Measurements from ENCODE around the gene LUC7L3. TPM values are rescaled to one million over a fixed set of nuclear protein-coding genes. Genes with fewer than 3 reads are reported as not detected.

The LUC7L3 gene
- total and polyA plus RNA-seq, 2 of the 13 experiments (the other 11 are each of a cell fraction or from before 2014, with no cell fraction given) = 108 to 120 TPM

GRCh38 chr17:50798424-50799288 lies 79.3 kb downstream of the LUC7L3 start (continued):
- TF ChIP-seq CEBPG (CRISPR knock-in tag; IDR thresholded peaks at IDR 0.05) (peak; percentile 50), ZNF891 (CRISPR knock-in tag; IDR thresholded peaks at IDR 0.05) (0 out of 2 replicates have a peak, but pooled peaks have one; percentile 10), BRD4 (CRISPR knock-in tag; IDR thresholded peaks at IDR 0.05) (no peak), ZNF609 (CRISPR knock-in tag; IDR thresholded peaks at IDR 0.05; ENCODE audit: borderline replicate concordance) (no peak)
- TF ChIP-seq, protein P1, sequence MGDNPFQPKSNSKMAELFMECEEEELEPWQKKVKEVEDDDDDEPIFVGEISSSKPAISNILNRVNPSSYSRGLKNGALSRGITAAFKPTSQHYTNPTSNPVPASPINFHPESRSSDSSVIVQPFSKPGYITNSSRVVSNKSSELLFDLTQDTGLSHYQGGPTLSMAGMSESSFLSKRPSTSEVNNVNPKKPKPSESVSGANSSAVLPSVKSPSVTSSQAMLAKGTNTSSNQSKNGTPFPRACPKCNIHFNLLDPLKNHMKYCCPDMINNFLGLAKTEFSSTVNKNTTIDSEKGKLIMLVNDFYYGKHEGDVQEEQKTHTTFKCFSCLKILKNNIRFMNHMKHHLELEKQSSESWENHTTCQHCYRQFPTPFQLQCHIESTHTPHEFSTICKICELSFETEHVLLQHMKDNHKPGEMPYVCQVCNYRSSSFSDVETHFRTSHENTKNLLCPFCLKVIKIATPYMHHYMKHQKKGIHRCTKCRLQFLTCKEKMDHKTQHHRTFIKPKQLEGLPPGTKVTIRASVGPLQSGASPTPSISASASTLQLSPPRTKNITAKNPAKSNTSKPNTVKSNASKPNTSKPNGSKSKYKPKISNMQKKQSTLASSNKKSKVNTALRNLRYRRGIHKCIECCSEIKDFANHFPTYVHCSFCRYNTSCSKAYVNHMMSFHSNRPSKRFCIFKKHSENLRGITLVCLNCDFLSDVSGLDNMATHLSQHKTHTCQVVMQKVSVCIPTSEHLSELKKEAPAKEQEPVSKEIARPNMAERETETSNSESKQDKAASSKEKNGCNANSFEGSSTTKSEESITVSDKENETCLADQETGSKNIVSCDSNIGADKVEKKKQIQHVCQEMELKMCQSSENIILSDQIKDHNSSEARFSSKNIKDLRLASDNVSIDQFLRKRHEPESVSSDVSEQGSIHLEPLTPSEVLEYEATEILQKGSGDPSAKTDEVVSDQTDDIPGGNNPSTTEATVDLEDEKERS (CRISPR knock-in tag; IDR thresholded peaks at IDR 0.05) = no peak
